Measurements from ENCODE around the gene MYLK. TPM values are rescaled to one million over a fixed set of nuclear protein-coding genes. Genes with fewer than 3 reads are reported as not detected.

MYLK gene
- total and polyA plus RNA-seq, 9 of the 15 experiments (the other 6 are each of a cell fraction or from before 2014, with no cell fraction given) = 0.11 to 0.53 (median 0.18) TPM; not detected in 2

DNA sequence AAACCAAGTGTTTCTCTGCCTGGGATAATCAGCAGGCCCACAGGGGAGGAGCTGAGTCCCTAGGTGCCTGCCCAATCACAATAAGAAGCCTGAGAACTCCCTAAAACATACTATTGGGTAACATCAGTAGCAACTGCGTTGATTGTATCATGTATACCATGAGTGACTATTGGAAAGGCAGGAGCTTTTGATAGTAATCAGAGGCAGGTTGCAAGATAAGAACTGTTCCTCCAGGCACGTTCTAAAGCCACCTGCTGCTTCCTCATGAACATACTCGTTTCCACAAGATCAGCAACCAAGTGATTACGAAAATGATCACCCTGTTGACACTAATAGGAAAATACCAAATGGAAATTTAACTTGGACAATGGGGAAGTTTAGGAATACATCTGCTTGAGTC lies 6.7 kb downstream of the MYLK start:
- Histone ChIP-seq H3K9ac (ENCODE audit: insufficient read depth in 1 of 2, low read depth in 2 of 2, low read length in 2 of 2) (no peak overlapping the region), H3K9me1 (ENCODE audit: control insufficient read depth, insufficient read depth, low read length) (no peaks in the 10 kb centered on the region), H3K4me3 (no peak overlapping the region), H3K4me1 (replicated peaks in 1 of 2; ENCODE audit: control insufficient read depth in 2 of 2, insufficient read depth in 2 of 2, low read length in 2 of 2) (no peaks in the 10 kb centered on the region), H4K20me1 (replicated peaks; ENCODE audit: control insufficient read depth, insufficient read depth, low read length) (no peaks in the 10 kb centered on the region), H3K79me2 (ENCODE audit: control insufficient read depth, insufficient read depth, low read length) (no peaks in the 10 kb centered on the region), H3K36me3 (ENCODE audit: control insufficient read depth, insufficient read depth, low read length) (no peaks in the 10 kb centered on the region), H3K9me3 (replicated peaks; ENCODE audit: control insufficient read depth, insufficient read depth, low read depth, low read length) (no peaks in the 10 kb centered on the region), H3K27ac (ENCODE audit: extremely low read depth, low read depth, low read length) (no peak overlapping the region), H3K4me2 (ENCODE audit: insufficient read depth, low read length) (no peak overlapping the region), H3K27me3 (ENCODE audit: control insufficient read depth in 2 of 2, insufficient read depth in 2 of 2, low read length in 2 of 2) (no peaks in the 10 kb centered on the region; a peak in 1 of 5 replicates), H2AFZ (ENCODE audit: low read depth, low read length) (no peak overlapping the region)
- FAIRE-seq (no peak), DNase-seq (ENCODE audit: extremely low read depth in 1 of 4, low spot score in 3 of 4) (no peak), ATAC-seq (no peak)
- ChIA-PET CTCF (ENCODE audit: low intra/inter-chr PET ratio) (no interaction called here), POLR2A (no interaction called here)
- BruUV-seq (replicated peaks) = no TSS peak
- in situ Hi-C loops (cut with MboI) (no loop called here), intact Hi-C loops (cut with micrococcal nuclease) (no loop called here)
- 2% methylated on average over 4 of the region's 4 CpGs for WGBS (ENCODE audit: insufficient coverage, low coverage, missing lambda C conversion rate)
- TF ChIP-seq TRIM28 (IDR thresholded peaks at IDR 0.05) (no peak), TBL1XR1 (IDR thresholded peaks at IDR 0.05; ENCODE audit: low read length in 2 of 2) (no peak), ZBTB5 (IDR thresholded peaks at IDR 0.05) (no peak), REST (IDR thresholded peaks at IDR 0.05; ENCODE audit: borderline replicate concordance) (no peak), REST (CRISPR knock-in tag; IDR thresholded peaks at IDR 0.05; ENCODE audit: low read depth) (no peak), ARID2 (IDR thresholded peaks at IDR 0.05) (no peak), STAT5A (IDR thresholded peaks at IDR 0.05; ENCODE audit: borderline replicate concordance, low read length) (no peak), ETV1 (tag; conservative IDR thresholded peaks at IDR 0.05; ENCODE audit: low read depth) (no peak), RBM14 (IDR thresholded peaks at IDR 0.05; ENCODE audit: borderline replicate concordance, insufficient read depth, low read depth, low read length) (no peak), RAD51 (IDR thresholded peaks at IDR 0.05; ENCODE audit: borderline replicate concordance, low read depth) (no peak), ZC3H8 (IDR thresholded peaks at IDR 0.05) (no peak)

All from K562 (cell line).